ENCODE measurements around the gene ZBTB9. TPM values are rescaled to one million over a fixed set of nuclear protein-coding genes. Genes with fewer than 3 reads are reported as not detected.

The ZBTB9 gene
- polyA plus RNA-seq, 3 donors: 0.42 to 2.0 (median 1.1) TPM

DNA sequence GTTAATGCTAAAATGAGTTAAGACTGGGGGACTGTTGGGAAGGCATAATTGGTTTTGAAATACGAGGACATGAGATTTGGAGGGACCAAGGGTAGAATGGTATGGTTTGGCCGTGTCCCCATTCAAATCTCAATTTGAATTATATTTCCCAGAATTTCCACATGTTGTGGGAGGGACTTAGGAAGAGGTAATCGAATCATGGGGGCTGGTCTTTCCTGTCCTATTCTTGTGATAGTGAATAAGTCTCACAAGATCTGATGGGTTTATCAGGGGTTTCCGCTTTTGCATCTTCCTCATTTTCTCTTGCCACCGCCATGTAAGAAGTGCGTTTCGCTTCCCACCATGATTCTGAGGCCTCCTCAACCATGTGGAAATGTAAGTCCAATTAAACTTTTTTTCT lies 12.7 kb downstream of the ZBTB9 start:
- H3K27ac Mint-ChIP-seq: no peak overlapping the region
- H3K79me2 ChIP-seq (ENCODE audit: insufficient read depth, low read length): no peaks in the 10 kb centered on the region
- no peaks in the 10 kb centered on the region for H3K36me3 ChIP-seq (replicated peaks in 1 of 2; ENCODE audit: control insufficient read depth in 1 of 2, insufficient read depth in 2 of 2, low read length in 2 of 2)
- peaks cover 0 to 12% (median 2%) of the 10 kb centered on the region in 7 donors for H3K9me3 Mint-ChIP-seq
- no peak overlapping the region for H3K4me2 ChIP-seq (replicated peaks; ENCODE audit: extremely low read depth, low read length, poor library complexity, severe bottlenecking)
- H3K27me3 Mint-ChIP-seq (ENCODE audit: low read depth in 3 of 3): peaks cover 4 to 7% (median 4%) of the 10 kb centered on the region in 3 donors
- no peak for DNase-seq
- H3K9ac ChIP-seq (ENCODE audit: insufficient read depth, low read length, poor library complexity, severe bottlenecking): no peak overlapping the region
- no peaks in the 10 kb centered on the region for H3K27me3 ChIP-seq (ENCODE audit: control insufficient read depth in 2 of 2, insufficient read depth in 2 of 2, low read length in 2 of 2)
- no peak overlapping the region for H3K4me3 Mint-ChIP-seq
- intact Hi-C loops (cut with micrococcal nuclease): no loop called here
- no peaks in the 10 kb centered on the region for H3K4me1 ChIP-seq (ENCODE audit: control insufficient read depth in 1 of 2, insufficient read depth in 2 of 2, low read length in 2 of 2)
- H3K4me3 ChIP-seq (replicated peaks in 1 of 3; ENCODE audit: low read depth in 2 of 3, low read length in 3 of 3): no peak overlapping the region
- TF ChIP-seq, protein P1, sequence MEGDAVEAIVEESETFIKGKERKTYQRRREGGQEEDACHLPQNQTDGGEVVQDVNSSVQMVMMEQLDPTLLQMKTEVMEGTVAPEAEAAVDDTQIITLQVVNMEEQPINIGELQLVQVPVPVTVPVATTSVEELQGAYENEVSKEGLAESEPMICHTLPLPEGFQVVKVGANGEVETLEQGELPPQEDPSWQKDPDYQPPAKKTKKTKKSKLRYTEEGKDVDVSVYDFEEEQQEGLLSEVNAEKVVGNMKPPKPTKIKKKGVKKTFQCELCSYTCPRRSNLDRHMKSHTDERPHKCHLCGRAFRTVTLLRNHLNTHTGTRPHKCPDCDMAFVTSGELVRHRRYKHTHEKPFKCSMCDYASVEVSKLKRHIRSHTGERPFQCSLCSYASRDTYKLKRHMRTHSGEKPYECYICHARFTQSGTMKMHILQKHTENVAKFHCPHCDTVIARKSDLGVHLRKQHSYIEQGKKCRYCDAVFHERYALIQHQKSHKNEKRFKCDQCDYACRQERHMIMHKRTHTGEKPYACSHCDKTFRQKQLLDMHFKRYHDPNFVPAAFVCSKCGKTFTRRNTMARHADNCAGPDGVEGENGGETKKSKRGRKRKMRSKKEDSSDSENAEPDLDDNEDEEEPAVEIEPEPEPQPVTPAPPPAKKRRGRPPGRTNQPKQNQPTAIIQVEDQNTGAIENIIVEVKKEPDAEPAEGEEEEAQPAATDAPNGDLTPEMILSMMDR (IDR thresholded peaks at IDR 0.05): no peak
- no peak overlapping the region for H3K27ac ChIP-seq (ENCODE audit: low read depth in 1 of 2, low read length in 2 of 2)
- no peaks in the 10 kb centered on the region for H3K4me1 Mint-ChIP-seq
- H3K9me3 ChIP-seq (replicated peaks in 1 of 2; ENCODE audit: control insufficient read depth in 1 of 2, insufficient read depth in 1 of 2, low read length in 2 of 2): peaks cover 0 to 4% of the 10 kb centered on the region in 2 donors
- 71% methylated on average over 1 of the region's 7 CpGs for WGBS (ENCODE audit: insufficient coverage)
- no peaks in the 10 kb centered on the region for H3K36me3 Mint-ChIP-seq
- H2AFZ ChIP-seq (ENCODE audit: insufficient read depth, low read depth, low read length, poor library complexity, severe bottlenecking): no peak overlapping the region
- H4K20me1 ChIP-seq (ENCODE audit: insufficient read depth, low read length): no peaks in the 10 kb centered on the region

DNA sequence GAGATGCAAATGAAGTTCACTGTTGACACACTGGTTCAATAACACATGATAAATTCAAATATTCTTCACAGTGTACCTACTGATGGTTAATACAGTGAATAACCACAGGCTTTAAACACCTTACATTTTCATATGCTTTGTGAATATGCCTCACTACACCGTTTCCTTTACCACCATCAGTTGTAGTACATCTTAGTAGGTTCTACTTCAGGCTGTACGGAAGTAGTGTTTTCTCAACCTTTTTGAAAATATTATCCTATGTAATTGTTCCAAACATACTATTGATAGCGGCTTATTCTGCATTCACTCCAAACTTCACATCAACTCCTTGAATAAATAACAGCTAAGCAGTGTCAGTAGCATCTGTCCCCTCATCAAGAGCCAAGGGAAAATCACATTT lies 15.3 kb downstream of the ZBTB9 start:
- Histone ChIP-seq H3K79me2 (ENCODE audit: insufficient read depth, low read length) (no peaks in the 10 kb centered on the region), H3K36me3 (replicated peaks in 1 of 2; ENCODE audit: control insufficient read depth in 1 of 2, insufficient read depth in 2 of 2, low read length in 2 of 2) (no peaks in the 10 kb centered on the region), H3K27ac (ENCODE audit: low read depth in 1 of 2, low read length in 2 of 2) (no peak overlapping the region), H2AFZ (ENCODE audit: insufficient read depth, low read depth, low read length, poor library complexity, severe bottlenecking) (no peak overlapping the region), H3K4me3 (replicated peaks in 1 of 3; ENCODE audit: low read depth in 2 of 3, low read length in 3 of 3) (no peak overlapping the region), H3K9me3 (replicated peaks in 1 of 2; ENCODE audit: control insufficient read depth in 1 of 2, insufficient read depth in 1 of 2, low read length in 2 of 2) (peaks cover 0 to 4% of the 10 kb centered on the region in 2 donors), H3K9ac (ENCODE audit: insufficient read depth, low read length, poor library complexity, severe bottlenecking) (no peak overlapping the region), H4K20me1 (ENCODE audit: insufficient read depth, low read length) (no peaks in the 10 kb centered on the region), H3K4me2 (replicated peaks; ENCODE audit: extremely low read depth, low read length, poor library complexity, severe bottlenecking) (no peak overlapping the region), H3K4me1 (ENCODE audit: control insufficient read depth in 1 of 2, insufficient read depth in 2 of 2, low read length in 2 of 2) (no peaks in the 10 kb centered on the region), H3K27me3 (ENCODE audit: control insufficient read depth in 2 of 2, insufficient read depth in 2 of 2, low read length in 2 of 2) (no peaks in the 10 kb centered on the region)
- no peaks in the 10 kb centered on the region for H3K4me1 Mint-ChIP-seq
- no peaks in the 10 kb centered on the region for H3K36me3 Mint-ChIP-seq
- H3K9me3 Mint-ChIP-seq: peaks cover 0 to 12% (median 2%) of the 10 kb centered on the region in 7 donors
- intact Hi-C loops (cut with micrococcal nuclease): no loop called here
- peaks cover 2 to 3% (median 3%) of the 10 kb centered on the region in 3 donors for H3K27me3 Mint-ChIP-seq (ENCODE audit: low read depth in 3 of 3)
- 100% methylated on average over 1 of the region's 3 CpGs for WGBS (ENCODE audit: insufficient coverage)
- no peak overlapping the region for H3K4me3 Mint-ChIP-seq
- TF ChIP-seq, protein P1 (IDR thresholded peaks at IDR 0.05): no peak
- H3K27ac Mint-ChIP-seq: no peak overlapping the region
- DNase-seq: no peak
